RCC 7860 (cell line): Measurements from ENCODE around the gene P3R3URF.

Source experiments
- DNase-seq: peaks from one replicate; pipeline ENCODE4 v3.0.0-alpha.2; 2015; ENCODE audit warnings: low spot score
- FAIRE-seq: peaks from 2 replicates; lab custom pipeline; 2012; peaks lifted over from hg19 to GRCh38; lab: Jason Lieb, UNC

The P3R3URF gene

DNA sequence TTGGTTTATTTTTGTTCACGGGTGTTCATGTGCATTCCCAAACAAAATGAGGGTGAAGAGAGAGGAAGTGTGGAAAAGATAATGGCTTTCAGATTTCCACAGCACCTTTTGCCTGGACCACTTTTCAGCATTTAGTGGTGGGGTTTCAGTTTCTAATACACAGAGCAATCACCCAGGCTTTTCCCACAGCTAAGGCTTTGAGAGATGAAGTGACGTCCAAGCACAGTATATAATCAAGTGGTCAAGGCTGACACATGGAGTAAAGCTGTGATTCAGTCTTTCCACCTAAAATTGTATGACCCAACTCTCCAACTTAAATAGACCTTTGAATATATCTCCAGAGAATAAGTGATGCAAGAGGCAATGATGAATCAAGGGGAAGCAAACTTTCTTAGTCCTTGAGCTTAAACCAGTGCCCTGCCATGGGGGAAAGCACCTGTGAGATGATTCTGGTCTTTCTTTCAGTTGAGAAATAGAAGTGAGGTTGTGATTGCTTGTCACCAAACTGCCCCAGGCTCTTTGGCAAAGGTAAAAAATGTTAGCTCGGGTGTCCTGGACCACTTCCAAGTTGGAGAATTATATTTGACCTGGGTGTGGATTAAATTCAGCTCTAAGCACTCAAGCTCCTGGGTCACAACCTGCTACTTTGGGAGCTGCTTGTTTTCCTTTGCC is 41.5 kb downstream of the P3R3URF start:
- no peak for FAIRE-seq

DNA sequence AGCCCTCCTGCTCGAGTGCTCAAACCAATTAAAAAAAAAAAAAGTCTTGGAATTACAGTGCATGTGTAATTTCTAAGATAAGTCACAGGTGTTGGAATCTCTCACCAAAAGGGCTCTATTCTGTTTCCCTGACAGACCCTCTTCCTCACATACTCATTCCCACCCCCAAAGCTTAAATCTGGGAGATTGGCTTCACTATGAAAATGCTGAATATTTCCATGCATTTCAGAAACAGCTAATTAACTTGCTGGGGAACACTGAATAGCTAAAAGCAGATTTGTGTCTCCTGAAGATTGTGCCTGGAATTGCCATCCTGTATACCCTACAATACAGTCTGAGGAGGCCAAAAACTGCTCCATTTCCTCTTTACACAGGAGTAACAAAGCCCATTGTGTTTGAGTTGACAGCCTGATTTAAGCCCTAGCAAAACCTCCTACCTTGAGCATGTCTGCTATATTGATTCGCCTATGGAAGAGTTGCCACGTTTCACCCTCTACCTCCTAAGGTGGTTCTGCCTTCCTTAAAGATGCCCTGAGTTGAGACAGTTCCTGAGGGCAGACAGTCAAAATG is 42.4 kb downstream of the P3R3URF start:
- no peak for FAIRE-seq

More for the DNA sequence above, 41.5 kb downstream of the P3R3URF start:
- no peak for DNase-seq

DNA sequence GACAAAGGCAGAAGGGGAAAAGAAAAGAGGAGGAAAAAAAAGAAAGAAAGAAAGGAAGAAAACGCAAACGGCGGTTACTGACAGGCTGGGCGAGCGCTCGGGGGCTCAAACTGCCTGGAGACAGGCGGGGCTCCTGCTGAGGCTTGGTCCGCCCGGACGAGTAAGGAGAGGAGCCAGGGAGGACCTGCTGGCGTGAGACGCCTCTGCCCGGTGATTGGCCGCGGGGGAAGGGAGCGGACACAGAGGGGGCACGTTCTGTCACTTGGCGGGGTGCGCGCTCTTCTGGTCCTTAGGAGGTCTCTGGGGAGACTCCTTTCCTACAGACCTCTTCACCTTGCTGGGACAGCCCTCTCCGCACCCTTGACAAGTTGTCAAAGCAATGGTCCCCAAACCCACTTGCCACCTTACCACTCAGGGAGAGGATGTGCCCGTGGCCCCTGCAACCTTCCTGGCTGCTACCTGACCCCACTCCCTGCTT is 43.1 kb downstream of the P3R3URF start:
- DNase-seq (no peak), FAIRE-seq (no peak)

More for the DNA sequence above, 42.4 kb downstream of the P3R3URF start:
- DNase-seq = no peak

DNA sequence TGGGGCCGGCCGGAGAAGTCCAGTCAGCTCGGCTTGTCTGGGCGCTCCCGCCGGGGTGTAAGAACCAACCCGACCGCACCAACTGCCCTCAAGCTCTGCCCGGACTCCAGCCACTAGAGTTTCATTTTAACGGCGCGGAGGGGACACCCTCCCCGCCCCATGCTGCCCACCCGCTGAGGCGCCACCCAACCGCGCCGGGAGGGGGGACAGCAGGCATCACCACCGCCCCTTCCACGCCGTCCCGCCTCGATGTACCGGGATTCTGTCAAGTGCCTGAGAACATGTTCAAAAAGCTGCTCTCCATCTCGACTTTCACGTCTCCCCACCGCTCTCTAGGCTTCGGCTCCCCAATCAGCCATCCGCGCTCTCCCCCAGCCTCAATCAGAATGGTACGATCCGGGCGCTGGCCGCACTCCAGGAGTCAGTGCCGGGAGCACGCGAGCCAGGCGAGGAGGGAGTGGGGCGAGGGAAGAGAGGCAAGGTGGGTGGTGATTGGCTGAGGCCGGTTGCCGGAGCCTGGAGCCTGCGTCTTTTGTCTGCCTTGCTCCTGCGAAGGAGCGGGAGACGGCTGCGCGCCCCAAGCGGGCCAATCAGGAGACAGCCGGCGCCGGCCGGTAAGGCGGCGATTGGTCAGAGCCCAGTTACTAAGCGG is 43.6 kb downstream of the P3R3URF start, which contains the start of gene PIK3R3:
Gene PIK3R3 (minus strand): TSS at position 101 of the 652 bp plus-strand sequence. CDS start 677 bp downstream, outside the sequence.
- DNase-seq = peak; percentile 97
- FAIRE-seq = peak; percentile 93

DNA sequence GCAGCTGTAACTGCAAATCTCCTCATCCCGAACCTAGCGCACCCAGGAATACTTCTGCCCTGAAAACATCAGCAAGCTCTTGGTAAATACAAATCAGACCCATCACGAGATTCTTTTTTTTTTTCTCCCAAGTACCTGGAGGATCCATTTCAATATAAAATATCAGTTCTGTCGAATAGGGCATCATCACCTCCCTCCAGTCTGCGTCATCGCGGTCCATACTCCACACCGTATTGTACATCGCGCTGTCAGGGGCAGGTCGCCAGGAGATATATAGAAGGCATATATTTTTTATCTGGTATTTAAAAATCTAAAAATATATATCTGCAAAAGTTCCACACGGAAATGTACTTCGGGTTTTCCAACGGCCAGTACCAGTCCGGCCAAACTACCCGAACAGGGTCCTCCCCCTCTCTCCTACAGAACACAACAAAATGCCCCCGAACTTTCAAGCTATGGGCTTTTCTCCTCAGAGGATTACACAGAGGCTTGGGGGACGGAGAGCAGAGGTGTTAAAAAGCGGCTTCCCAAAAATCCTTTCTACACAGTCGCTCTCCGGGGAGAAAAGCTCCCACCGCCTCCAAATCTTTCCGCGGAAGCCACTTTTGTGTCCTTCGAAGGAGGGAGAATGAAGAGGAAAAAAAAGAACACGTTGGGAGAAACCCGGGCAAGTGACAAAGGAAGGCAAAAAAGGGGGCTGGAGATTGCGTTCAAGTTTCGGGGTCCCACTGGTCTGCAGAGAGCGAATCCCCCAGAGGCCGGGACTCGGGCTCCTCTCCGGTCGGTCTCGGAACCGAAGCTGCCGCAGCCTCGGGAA is 44.4 kb downstream of the P3R3URF start:
- no peak for DNase-seq
- no peak for FAIRE-seq

DNA sequence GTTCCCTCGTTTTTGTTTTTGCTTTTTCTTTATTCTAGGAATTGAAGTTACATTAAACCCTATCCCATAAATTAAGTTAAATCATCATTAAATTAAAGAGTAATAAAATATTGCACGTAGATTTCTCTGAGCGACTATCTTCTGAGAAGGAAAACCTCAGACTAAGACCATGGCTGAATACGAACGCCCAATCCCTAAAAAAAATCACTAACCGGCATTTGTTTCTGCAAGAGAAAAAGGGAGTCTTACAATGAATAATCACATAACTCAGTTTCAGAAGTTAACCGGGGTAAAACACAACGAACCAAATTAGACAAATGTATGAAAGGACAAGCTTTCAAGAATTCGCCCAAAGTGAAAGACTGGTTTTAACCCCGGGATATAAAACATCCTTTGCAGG is 45.2 kb downstream of the P3R3URF start:
- DNase-seq = no peak
- FAIRE-seq = peak; percentile 40

DNA sequence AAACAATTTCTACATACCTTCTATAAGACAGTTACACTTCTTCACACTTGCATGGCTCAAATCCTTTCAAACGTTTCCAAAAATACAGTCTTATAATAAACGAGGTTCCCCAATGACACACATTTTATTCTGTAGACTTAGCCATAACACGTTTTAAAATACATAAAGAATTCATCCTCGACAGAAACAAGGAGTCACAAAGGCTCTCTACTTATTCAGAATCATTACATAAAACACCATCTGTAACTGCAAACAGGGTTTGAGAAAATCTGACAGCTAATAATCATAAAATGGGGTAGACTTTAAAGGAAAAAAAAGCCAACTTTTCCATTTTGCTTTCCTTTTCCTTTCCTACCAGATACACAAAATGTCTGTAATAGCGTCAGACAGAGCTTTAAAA is 45.7 kb downstream of the P3R3URF start:
- FAIRE-seq (no peak), DNase-seq (no peak)

DNA sequence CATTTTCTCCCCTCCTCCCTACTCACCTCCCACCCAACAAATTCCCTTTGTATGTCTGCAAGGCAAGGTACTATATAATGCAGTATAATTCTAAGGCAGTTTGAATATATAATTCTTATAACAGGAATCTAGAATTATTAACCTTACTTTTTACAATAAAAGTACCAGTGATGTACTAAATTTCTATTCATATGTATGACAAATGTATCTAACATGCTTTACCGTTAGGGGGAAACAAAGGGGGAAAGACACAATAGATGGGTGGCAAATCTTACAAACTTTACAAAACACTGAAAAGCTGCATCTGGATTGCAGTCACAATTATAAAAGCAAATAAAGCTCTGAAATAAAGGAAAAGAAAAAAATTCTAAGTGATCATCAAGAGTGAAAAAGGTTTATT is 46.2 kb downstream of the P3R3URF start:
- no peak for FAIRE-seq
- DNase-seq = no peak

DNA sequence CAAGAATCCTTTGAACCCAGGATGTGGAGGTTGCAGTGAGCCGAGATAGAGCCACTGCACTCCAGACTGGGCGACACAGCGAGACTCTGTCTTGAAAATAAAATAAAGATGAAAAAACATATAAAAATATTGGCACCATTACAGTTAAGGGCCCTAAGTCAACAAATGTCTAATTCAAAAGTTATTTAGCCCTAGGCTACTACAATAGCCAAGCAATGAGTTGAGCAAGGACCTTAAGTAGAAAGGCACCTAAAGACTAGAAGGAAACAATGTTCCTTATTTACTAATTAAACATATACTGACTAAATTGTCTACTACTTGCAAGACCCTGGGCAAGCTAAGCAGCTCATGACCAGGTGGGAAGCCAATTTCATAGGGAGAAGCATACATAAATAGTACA is 47.9 kb downstream of the P3R3URF start:
- FAIRE-seq (no peak), DNase-seq (no peak)
